Uterus (tissue), 4 donors: ENCODE measurements around the gene POM121L2. TPM values are rescaled to one million over a fixed set of nuclear protein-coding genes. Genes with fewer than 3 reads are reported as not detected.

Source experiments
- DNase-seq, 2 donors: peaks; one replicate each; pipeline ENCODE4 v3.0.0-alpha.2; 2019 to 2020
- H3K27ac ChIP-seq, 2 donors: fragments of 200-600 bp; sonication (generic); 1 replicate in 1 of 2; 2 replicates in 1 of 2; pipeline ENCODE4 v1.5.1; 2016 to 2018
- H3K27me3 ChIP-seq, 2 donors: fragments of 200-600 bp; sonication (generic); one replicate each; pipeline ENCODE4 v1.5.1; 2018 to 2019; ENCODE audit warnings: control low read depth in 1 of 2
- H3K36me3 ChIP-seq, 2 donors: fragments of 200-600 bp; sonication (generic); one replicate each; pipeline ENCODE4 v1.5.1; 2019; ENCODE audit warnings: control low read depth in 1 of 2
- H3K4me1 ChIP-seq, 2 donors: fragments of 200-600 bp; sonication (generic); one replicate each; pipeline ENCODE4 v1.5.1; 2018 to 2019; ENCODE audit warnings: control low read depth in 1 of 2
- H3K4me3 ChIP-seq, 2 donors: fragments of 200-600 bp; sonication (generic); 1 replicate in 1 of 2; 2 replicates in 1 of 2; pipeline ENCODE4 v1.5.1; 2018 to 2019; ENCODE audit warnings: mild to moderate bottlenecking in 1 of 2
- H3K9me3 ChIP-seq, 2 donors: fragments of 200-600 bp; sonication (generic); one replicate each; pipeline ENCODE4 v1.5.1; 2019; ENCODE audit warnings: control low read depth in 1 of 2
- CTCF ChIP-seq, 4 experiments: fragments of 200-600 bp in 2 of 4; fragments of 450-650 bp in 2 of 4; sonication (generic) in 2 of 4; IDR thresholded peaks; one replicate each; pipeline ENCODE4 v1.5.1; 2016 to 2019; ENCODE audit warnings: antibody characterized with exemption in 4 of 4, mild to moderate bottlenecking in 2 of 4, moderate library complexity in 1 of 4
- POLR2A ChIP-seq, 2 donors: fragments of 450-650 bp; IDR thresholded peaks; one replicate each; pipeline ENCODE4 v1.6.1; 2016; ENCODE audit warnings: antibody characterized with exemption in 2 of 2, mild to moderate bottlenecking in 1 of 2, moderate library complexity in 1 of 2
- intact Hi-C: fragments of 100-400 bp; cut with DNase I; formaldehyde crosslinking; loops from one replicate; pipeline ENCODE4 v1.15.1; 2023; ENCODE audit warnings: low total_unique reads
- total RNA-seq, 4 donors: library from RNA; depleted of rRNA in 3 of 4; stranded (reverse); fragments of >200 nt in 3 of 4; gene quantifications; one replicate each; pipeline versions ENCODE4 v1.1.0 to v1.2.4, GENCODE V29; 2014 to 2023
- donor health status: DM: yes; HTN: yes; CAD: no.

POM121L2 gene
- total RNA-seq, 4 donors from 2014 or later = not detected

GRCh38 chr6:27281569-27281968, 30.5 kb downstream of the POM121L2 start:
- TF ChIP-seq POLR2A (IDR thresholded peaks at IDR 0.05) (no peak), CTCF (IDR thresholded peaks at IDR 0.05) (no peak)
- Histone ChIP-seq H3K27ac (no peak overlapping the region), H3K27me3 (peaks cover 0 to 75% of the 10 kb centered on the region in 2 donors), H3K36me3 (no peaks in the 10 kb centered on the region), H3K9me3 (no peaks in the 10 kb centered on the region), H3K4me3 (no peak overlapping the region), H3K4me1 (no peaks in the 10 kb centered on the region)
- no peak for DNase-seq
- intact Hi-C loops = no loop called here

- H3K36me3 ChIP-seq = no peaks in the 10 kb centered on the region
- H3K4me3 ChIP-seq = no peak overlapping the region
- no peak for TF ChIP-seq POLR2A (IDR thresholded peaks at IDR 0.05)
- no peak for TF ChIP-seq CTCF (IDR thresholded peaks at IDR 0.05)
- intact Hi-C loops = no loop called here
- H3K27ac ChIP-seq = no peak overlapping the region
- no peaks in the 10 kb centered on the region for H3K4me1 ChIP-seq
- H3K9me3 ChIP-seq = no peaks in the 10 kb centered on the region
- no peak for DNase-seq
- peaks cover 0 to 70% of the 10 kb centered on the region in 2 donors for H3K27me3 ChIP-seq
These were observed 31.0 kb downstream of the POM121L2 start for GRCh38 chr6:27281105-27281539.

- H3K27ac ChIP-seq = no peak overlapping the region
- peaks cover 0 to 65% of the 10 kb centered on the region in 2 donors for H3K27me3 ChIP-seq
- H3K36me3 ChIP-seq = no peaks in the 10 kb centered on the region
- DNase-seq = no peak
- intact Hi-C loops = no loop called here
- no peaks in the 10 kb centered on the region for H3K4me1 ChIP-seq
- no peak for TF ChIP-seq CTCF (IDR thresholded peaks at IDR 0.05)
- no peak for TF ChIP-seq POLR2A (IDR thresholded peaks at IDR 0.05)
- H3K4me3 ChIP-seq = no peak overlapping the region
- no peaks in the 10 kb centered on the region for H3K9me3 ChIP-seq
These were observed 31.5 kb downstream of the POM121L2 start for GRCh38 chr6:27280540-27281000.

- Histone ChIP-seq H3K4me1 (no peaks in the 10 kb centered on the region), H3K27me3 (peaks cover 0 to 62% of the 10 kb centered on the region in 2 donors), H3K4me3 (no peak overlapping the region), H3K27ac (no peak overlapping the region), H3K9me3 (no peaks in the 10 kb centered on the region), H3K36me3 (no peaks in the 10 kb centered on the region)
- intact Hi-C loops = no loop called here
- TF ChIP-seq CTCF (IDR thresholded peaks at IDR 0.05) = no peak
- TF ChIP-seq POLR2A (IDR thresholded peaks at IDR 0.05) = no peak
- DNase-seq = no peak
These were observed 32.0 kb downstream of the POM121L2 start for GRCh38 chr6:27280064-27280539.

GRCh38 chr6:27279513-27280063, 32.5 kb downstream of the POM121L2 start:
- H3K4me3 ChIP-seq = no peak overlapping the region
- TF ChIP-seq CTCF (IDR thresholded peaks at IDR 0.05) (no peak), POLR2A (IDR thresholded peaks at IDR 0.05) (no peak)
- H3K36me3 ChIP-seq = no peaks in the 10 kb centered on the region
- H3K9me3 ChIP-seq = no peaks in the 10 kb centered on the region
- no peaks in the 10 kb centered on the region for H3K4me1 ChIP-seq
- no peak for DNase-seq
- peaks cover 0 to 58% of the 10 kb centered on the region in 2 donors for H3K27me3 ChIP-seq
- intact Hi-C loops = no loop called here
- H3K27ac ChIP-seq = no peak overlapping the region
